CD14-positive monocyte (primary cell): ENCODE data around the gene LCOR. TPM values are rescaled to one million over a fixed set of nuclear protein-coding genes. Genes with fewer than 3 reads are reported as not detected.

Experiments used
- DNase-seq, 3 donors: peaks; one replicate each; pipeline ENCODE4 v3.0.0-alpha.2; 2011 to 2022
- H2AFZ ChIP-seq: 2 replicates; pipeline ENCODE4 v1.6.0; 2012; ENCODE audit warnings: mild to moderate bottlenecking, low read depth, low read length, inconsistent platforms; ENCODE audit not compliant: insufficient read depth, poor library complexity, severe bottlenecking
- H3K27ac ChIP-seq, 2 donors: 1 replicate in 1 of 2; 2 replicates in 1 of 2; pipeline ENCODE4 v1.5.1; 2012 to 2013; ENCODE audit warnings: low read length in 2 of 2, control low read depth in 1 of 2, inconsistent platforms in 1 of 2, low read depth in 1 of 2, mild to moderate bottlenecking in 1 of 2
- H3K27me3 ChIP-seq, 2 donors: one replicate each; pipeline versions ENCODE4 v1.6.0 to v1.6.1; 2011 to 2013; ENCODE audit warnings: low read length in 2 of 2; ENCODE audit not compliant: control insufficient read depth in 2 of 2, insufficient read depth in 2 of 2
- H3K36me3 ChIP-seq, 2 donors: replicated peaks in 1 of 2; 1 replicate in 1 of 2; 2 replicates in 1 of 2; pipeline versions ENCODE4 v1.5.1 to v1.6.1; 2012 to 2013; ENCODE audit warnings: low read length in 2 of 2, control low read depth in 1 of 2, inconsistent platforms in 1 of 2, mild to moderate bottlenecking in 1 of 2; ENCODE audit not compliant: insufficient read depth in 2 of 2, control insufficient read depth in 1 of 2
- H3K4me1 ChIP-seq, 2 donors: 1 replicate in 1 of 2; 2 replicates in 1 of 2; pipeline versions ENCODE4 v1.5.1 to v1.6.1; 2012 to 2013; ENCODE audit warnings: low read length in 2 of 2, control low read depth in 1 of 2, inconsistent platforms in 1 of 2, mild to moderate bottlenecking in 1 of 2, moderate library complexity in 1 of 2; ENCODE audit not compliant: insufficient read depth in 2 of 2, control insufficient read depth in 1 of 2
- H3K4me2 ChIP-seq: replicated peaks from 2 replicates; pipeline ENCODE3; 2012; ENCODE audit warnings: low read length, moderate library complexity, mild to moderate bottlenecking; ENCODE audit not compliant: poor library complexity, severe bottlenecking; ENCODE audit errors: extremely low read depth
- H3K4me3 ChIP-seq, 3 experiments: fragments of 200-600 bp in 1 of 3; sonication (generic) in 1 of 3; replicated peaks in 1 of 3; 1 replicate in 2 of 3; 2 replicates in 1 of 3; pipeline ENCODE4 v1.5.1; 2011 to 2013; ENCODE audit warnings: low read length in 3 of 3, mild to moderate bottlenecking in 3 of 3, control low read depth in 2 of 3, low read depth in 2 of 3, inconsistent platforms in 1 of 3, moderate library complexity in 1 of 3
- H3K79me2 ChIP-seq: 2 replicates; pipeline ENCODE4 v1.6.0; 2012; ENCODE audit warnings: mild to moderate bottlenecking, control low read depth, inconsistent platforms, low read length, moderate library complexity; ENCODE audit not compliant: insufficient read depth
- H3K9ac ChIP-seq: 2 replicates; pipeline ENCODE4 v1.6.0; 2017; ENCODE audit warnings: low read length, mild to moderate bottlenecking; ENCODE audit not compliant: insufficient read depth, poor library complexity, severe bottlenecking
- H3K9me3 ChIP-seq, 2 donors: replicated peaks in 1 of 2; 1 replicate in 1 of 2; 2 replicates in 1 of 2; pipeline versions ENCODE4 v1.5.1 to v1.6.1; 2012 to 2013; ENCODE audit warnings: low read length in 2 of 2, control low read depth in 1 of 2; ENCODE audit not compliant: control insufficient read depth in 1 of 2, insufficient read depth in 1 of 2
- H4K20me1 ChIP-seq: 2 replicates; pipeline ENCODE4 v1.6.0; 2012; ENCODE audit warnings: mild to moderate bottlenecking, low read length, control low read depth, moderate library complexity; ENCODE audit not compliant: insufficient read depth
- H3K27ac Mint-ChIP-seq, 7 donors: one replicate each; pipeline ENCODE4 v1.8.0; 2020; ENCODE audit warnings: mild to moderate bottlenecking in 7 of 7, mixed read lengths in 7 of 7, moderate library complexity in 6 of 7, inconsistent platforms in 2 of 7
- H3K27me3 Mint-ChIP-seq, 3 donors: one replicate each; pipeline ENCODE4 v1.8.0; 2021 to 2022; ENCODE audit warnings: low read depth in 3 of 3, mild to moderate bottlenecking in 3 of 3, mixed read lengths in 3 of 3, moderate library complexity in 3 of 3, inconsistent platforms in 1 of 3
- H3K36me3 Mint-ChIP-seq, 2 donors: one replicate each; pipeline ENCODE4 v1.8.0; 2020; ENCODE audit warnings: mixed read lengths in 2 of 2, inconsistent platforms in 1 of 2, mild to moderate bottlenecking in 1 of 2
- H3K4me1 Mint-ChIP-seq: one replicate; pipeline ENCODE4 v1.8.0; 2020; ENCODE audit warnings: mild to moderate bottlenecking, mixed read lengths
- H3K4me3 Mint-ChIP-seq, 2 donors: one replicate each; pipeline ENCODE4 v1.8.0; 2020; ENCODE audit warnings: mild to moderate bottlenecking in 2 of 2, mixed read lengths in 2 of 2, moderate library complexity in 1 of 2
- H3K9me3 Mint-ChIP-seq, 7 donors: one replicate each; pipeline ENCODE4 v1.8.0; 2020 to 2022; ENCODE audit warnings: mixed read lengths in 7 of 7, mild to moderate bottlenecking in 6 of 7, moderate library complexity in 6 of 7, inconsistent platforms in 2 of 7
- WGBS: methylation state at CpG from one replicate; pipeline ENCODE4 v1.1.5; 2013; ENCODE audit warnings: missing lambda C conversion rate; ENCODE audit not compliant: insufficient coverage; 5-methylcytosine and 5-hydroxymethylcytosine counted together
- intact Hi-C, 2 donors: fragments of 100-400 bp; cut with micrococcal nuclease; formaldehyde crosslinking; loops; one replicate each; pipeline versions ENCODE4 v1.15.0 to v1.15.1; 2023
- polyA plus RNA-seq, 3 donors: library from polyadenylated mRNA; depleted of rRNA in 1 of 3; unstranded in 2 of 3; stranded (reverse) in 1 of 3; fragments of 300-500 nt in 2 of 3; fragments of >200 nt in 1 of 3; fragmentation: Illumina TruSeq in 2 of 3; gene quantifications; 1 replicate in 2 of 3; 2 replicates in 1 of 3; pipeline ENCODE4 v1.2.3, GENCODE V29; 2012 to 2021
- TF ChIP-seq, protein P1 (sequence below): fragments of 200-600 bp; IDR thresholded peaks from one replicate; pipeline ENCODE4 v1.8.0; 2022; ENCODE audit warnings: antibody characterized with exemption, mild to moderate bottlenecking

The LCOR gene
- polyA plus RNA-seq, 3 donors = 5.7 to 11.8 (median 10.0) TPM

DNA sequence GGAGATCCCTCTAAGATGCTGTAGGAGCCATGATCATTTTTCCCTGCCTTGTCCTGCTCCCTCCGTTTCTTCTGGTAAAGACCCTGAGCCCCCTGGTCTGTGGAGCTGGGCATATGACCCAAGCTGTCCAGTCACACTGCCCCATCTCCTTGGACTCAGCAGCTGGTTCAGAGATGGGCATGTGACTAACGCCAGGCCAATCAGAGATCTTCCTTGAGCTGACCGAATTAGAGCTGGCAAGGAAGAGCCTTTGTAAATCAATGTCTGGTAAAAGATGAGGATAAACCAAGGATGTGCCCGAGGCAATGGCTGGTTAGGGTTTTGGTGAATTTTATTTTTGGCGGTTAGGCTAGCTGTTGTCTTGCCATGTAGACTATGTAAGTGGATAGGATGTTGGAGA lies 173.3 kb downstream of the LCOR start:
- H3K36me3 Mint-ChIP-seq = no peaks in the 10 kb centered on the region
- Histone ChIP-seq H3K79me2 (no peaks in the 10 kb centered on the region), H3K4me2 (no peak overlapping the region), H4K20me1 (no peaks in the 10 kb centered on the region), H3K9ac (no peak overlapping the region), H3K27me3 (no peaks in the 10 kb centered on the region), H2AFZ (no peak overlapping the region), H3K9me3 (peaks cover 13 to 20% of the 10 kb centered on the region in 2 donors), H3K27ac (no peak overlapping the region), H3K36me3 (no peaks in the 10 kb centered on the region), H3K4me3 (no peak overlapping the region), H3K4me1 (no peaks in the 10 kb centered on the region)
- DNase-seq = no peak
- H3K27me3 Mint-ChIP-seq = peaks cover under 1 to 10% (median 4%) of the 10 kb centered on the region in 3 donors
- no peak overlapping the region for H3K27ac Mint-ChIP-seq
- H3K9me3 Mint-ChIP-seq = peaks cover 13 to 25% (median 22%) of the 10 kb centered on the region in 7 donors
- 98% methylated on average over 5 of the region's 5 CpGs for WGBS
- TF ChIP-seq, protein P1, sequence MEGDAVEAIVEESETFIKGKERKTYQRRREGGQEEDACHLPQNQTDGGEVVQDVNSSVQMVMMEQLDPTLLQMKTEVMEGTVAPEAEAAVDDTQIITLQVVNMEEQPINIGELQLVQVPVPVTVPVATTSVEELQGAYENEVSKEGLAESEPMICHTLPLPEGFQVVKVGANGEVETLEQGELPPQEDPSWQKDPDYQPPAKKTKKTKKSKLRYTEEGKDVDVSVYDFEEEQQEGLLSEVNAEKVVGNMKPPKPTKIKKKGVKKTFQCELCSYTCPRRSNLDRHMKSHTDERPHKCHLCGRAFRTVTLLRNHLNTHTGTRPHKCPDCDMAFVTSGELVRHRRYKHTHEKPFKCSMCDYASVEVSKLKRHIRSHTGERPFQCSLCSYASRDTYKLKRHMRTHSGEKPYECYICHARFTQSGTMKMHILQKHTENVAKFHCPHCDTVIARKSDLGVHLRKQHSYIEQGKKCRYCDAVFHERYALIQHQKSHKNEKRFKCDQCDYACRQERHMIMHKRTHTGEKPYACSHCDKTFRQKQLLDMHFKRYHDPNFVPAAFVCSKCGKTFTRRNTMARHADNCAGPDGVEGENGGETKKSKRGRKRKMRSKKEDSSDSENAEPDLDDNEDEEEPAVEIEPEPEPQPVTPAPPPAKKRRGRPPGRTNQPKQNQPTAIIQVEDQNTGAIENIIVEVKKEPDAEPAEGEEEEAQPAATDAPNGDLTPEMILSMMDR = no peak
- H3K4me1 Mint-ChIP-seq = no peaks in the 10 kb centered on the region
- intact Hi-C loops = no loop called here
- H3K4me3 Mint-ChIP-seq = no peak overlapping the region

DNA sequence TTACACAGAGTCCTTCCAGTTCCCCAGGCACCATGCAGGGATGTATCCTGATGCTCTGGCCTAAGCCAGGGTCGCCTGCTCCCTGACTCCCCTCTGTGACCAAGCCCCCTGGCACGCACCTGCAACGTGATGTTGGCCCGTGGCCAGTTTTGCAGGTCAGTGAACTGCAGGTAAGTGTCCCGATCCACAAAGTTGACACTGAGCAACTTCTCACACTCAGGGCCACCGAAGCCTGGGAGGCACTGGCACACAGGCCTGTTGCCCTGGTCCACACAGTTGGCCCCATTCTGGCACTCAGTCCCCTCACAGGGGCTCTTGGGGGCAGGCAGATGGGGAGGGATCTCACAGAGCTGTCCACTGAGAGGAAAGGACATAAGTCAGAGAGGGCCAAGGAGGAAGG lies 174.3 kb downstream of the LCOR start:
- no peaks in the 10 kb centered on the region for H3K36me3 ChIP-seq
- no peak overlapping the region for H3K4me2 ChIP-seq
- H3K4me3 ChIP-seq = no peak overlapping the region
- no peak overlapping the region for H3K4me3 Mint-ChIP-seq
- no peak overlapping the region for H3K9ac ChIP-seq
- H3K4me1 Mint-ChIP-seq = no peaks in the 10 kb centered on the region
- WGBS = 98% methylated on average over 6 of the region's 6 CpGs
- H4K20me1 ChIP-seq = no peaks in the 10 kb centered on the region
- H3K27me3 ChIP-seq = no peaks in the 10 kb centered on the region
- H3K9me3 Mint-ChIP-seq = peaks cover 13 to 25% (median 22%) of the 10 kb centered on the region in 7 donors
- H3K27me3 Mint-ChIP-seq = peaks cover 2 to 6% (median 4%) of the 10 kb centered on the region in 3 donors
- TF ChIP-seq, protein P1 = no peak
- DNase-seq = no peak
- no peak overlapping the region for H2AFZ ChIP-seq
- no peak overlapping the region for H3K27ac Mint-ChIP-seq
- peaks cover 13 to 20% of the 10 kb centered on the region in 2 donors for H3K9me3 ChIP-seq
- no peaks in the 10 kb centered on the region for H3K4me1 ChIP-seq
- H3K27ac ChIP-seq = no peak overlapping the region
- intact Hi-C loops = no loop called here
- no peaks in the 10 kb centered on the region for H3K36me3 Mint-ChIP-seq
- H3K79me2 ChIP-seq = no peaks in the 10 kb centered on the region
